ENCODE data around the gene KIAA0232.

The KIAA0232 gene

GRCh38 chr4:6888506-6889071 lies 106.1 kb downstream of the KIAA0232 start:
- Histone ChIP-seq H3K9me2 (replicated peaks; ENCODE audit: control insufficient read depth, low read length) (no peaks in the 10 kb centered on the region), H3K27me3 (ENCODE audit: control insufficient read depth, low read length) (no peaks in the 10 kb centered on the region), H3K79me2 (ENCODE audit: control insufficient read depth, low read length) (no peaks in the 10 kb centered on the region), H3K36me3 (ENCODE audit: control insufficient read depth, low read length) (no peaks in the 10 kb centered on the region), H3F3A (ENCODE audit: control insufficient read depth, insufficient read depth) (0 out of 2 replicates have a peak, but pooled peaks cover 5% of the 10 kb centered on the region), H3K4me3 (ENCODE audit: low read length) (no peak overlapping the region), H4K20me1 (ENCODE audit: control insufficient read depth, insufficient read depth, low read depth, low read length) (no peaks in the 10 kb centered on the region), H3K27ac (ENCODE audit: low read depth, low read length) (no peak overlapping the region), H3K4me2 (ENCODE audit: low read length) (no peak overlapping the region), H3K4me1 (ENCODE audit: control insufficient read depth, low read length) (peaks cover 9% of the 10 kb centered on the region), H3K9me3 (ENCODE audit: control insufficient read depth, insufficient read depth, low read length) (peaks cover 10% of the 10 kb centered on the region)
- no peak for TF ChIP-seq EZH2phosphoT487 (IDR thresholded peaks at IDR 0.05; ENCODE audit: borderline replicate concordance, low read length)
- no peak for TF ChIP-seq CTCF (IDR thresholded peaks at IDR 0.05; ENCODE audit: low read depth, low read length, poor library complexity, severe bottlenecking)

- TF ChIP-seq CTCF (IDR thresholded peaks at IDR 0.05; ENCODE audit: low read depth, low read length, poor library complexity, severe bottlenecking) = no peak
- no peak for TF ChIP-seq EZH2phosphoT487 (IDR thresholded peaks at IDR 0.05; ENCODE audit: borderline replicate concordance, low read length)
- H4K20me1 ChIP-seq (ENCODE audit: control insufficient read depth, insufficient read depth, low read depth, low read length) = no peaks in the 10 kb centered on the region
- H3K27ac ChIP-seq (ENCODE audit: low read depth, low read length) = no peak overlapping the region
- H3K4me1 ChIP-seq (ENCODE audit: control insufficient read depth, low read length) = peaks cover 9% of the 10 kb centered on the region
- H3K9me2 ChIP-seq (replicated peaks; ENCODE audit: control insufficient read depth, low read length) = no peaks in the 10 kb centered on the region
- H3F3A ChIP-seq (ENCODE audit: control insufficient read depth, insufficient read depth) = 0 out of 2 replicates have a peak, but pooled peaks cover under 1% of the 10 kb centered on the region
- no peak overlapping the region for H3K4me3 ChIP-seq (ENCODE audit: low read length)
- H3K79me2 ChIP-seq (ENCODE audit: control insufficient read depth, low read length) = no peaks in the 10 kb centered on the region
- H3K4me2 ChIP-seq (ENCODE audit: low read length) = no peak overlapping the region
- H3K9me3 ChIP-seq (ENCODE audit: control insufficient read depth, insufficient read depth, low read length) = peaks cover 10% of the 10 kb centered on the region
- no peaks in the 10 kb centered on the region for H3K27me3 ChIP-seq (ENCODE audit: control insufficient read depth, low read length)
- no peaks in the 10 kb centered on the region for H3K36me3 ChIP-seq (ENCODE audit: control insufficient read depth, low read length)
Measured at GRCh38 chr4:6889101-6889735, 106.7 kb downstream of the KIAA0232 start.

GRCh38 chr4:6889736-6890324 lies 107.3 kb downstream of the KIAA0232 start:
- Histone ChIP-seq H4K20me1 (ENCODE audit: control insufficient read depth, insufficient read depth, low read depth, low read length) (no peaks in the 10 kb centered on the region), H3K27ac (ENCODE audit: low read depth, low read length) (no peak overlapping the region), H3K4me1 (ENCODE audit: control insufficient read depth, low read length) (peaks cover 9% of the 10 kb centered on the region), H3K9me3 (ENCODE audit: control insufficient read depth, insufficient read depth, low read length) (peaks cover 10% of the 10 kb centered on the region), H3K36me3 (ENCODE audit: control insufficient read depth, low read length) (no peaks in the 10 kb centered on the region), H3K4me2 (ENCODE audit: low read length) (no peak overlapping the region), H3K27me3 (ENCODE audit: control insufficient read depth, low read length) (no peaks in the 10 kb centered on the region), H3F3A (ENCODE audit: control insufficient read depth, insufficient read depth) (no peaks in the 10 kb centered on the region), H3K4me3 (ENCODE audit: low read length) (no peak overlapping the region), H3K9me2 (replicated peaks; ENCODE audit: control insufficient read depth, low read length) (no peaks in the 10 kb centered on the region), H3K79me2 (ENCODE audit: control insufficient read depth, low read length) (no peaks in the 10 kb centered on the region)
- TF ChIP-seq EZH2phosphoT487 (IDR thresholded peaks at IDR 0.05; ENCODE audit: borderline replicate concordance, low read length) (no peak), CTCF (IDR thresholded peaks at IDR 0.05; ENCODE audit: low read depth, low read length, poor library complexity, severe bottlenecking) (no peak)
